ENCODE data around the gene TRPM2. TPM values are rescaled to one million over a fixed set of nuclear protein-coding genes. Genes with fewer than 3 reads are reported as not detected.

TRPM2 gene
- total RNA-seq, 1 experiment from 2014 or later = 28.1 TPM

GRCh38 chr21:44490405-44490804, 137.0 kb downstream of the TRPM2 start:
- DNase-seq (ENCODE audit: low read depth, low spot score) (no peak), ATAC-seq (no peak)
- H4K20me1 ChIP-seq (ENCODE audit: insufficient read depth) = no peaks in the 10 kb centered on the region
- TF ChIP-seq RAD21 (IDR thresholded peaks at IDR 0.05; ENCODE audit: low read depth) (no peak), SIN3A (IDR thresholded peaks at IDR 0.05; ENCODE audit: low read depth) (no peak), REST (IDR thresholded peaks at IDR 0.05; ENCODE audit: low read depth) (no peak)
- POLR2A ChIA-PET = no interaction called here
- peaks cover 3% of the 10 kb centered on the region; the same call in 1 of the 2 replicates for H3K27me3 ChIP-seq (ENCODE audit: insufficient read depth, low read length)
- intact Hi-C loops (cut with micrococcal nuclease) = no loop called here
- H2AFZ ChIP-seq (ENCODE audit: low read depth, low read length, poor library complexity, severe bottlenecking) = no peak overlapping the region
- no peaks in the 10 kb centered on the region for H3K36me3 ChIP-seq (ENCODE audit: control insufficient read depth in 1 of 2, insufficient read depth in 2 of 2, low read length in 2 of 2)
- H3K9ac ChIP-seq (ENCODE audit: low read length) = no peak overlapping the region
- RAD21 ChIA-PET (ENCODE audit: low non-redundant PET in 1 of 2, low total read pairs in 2 of 2, uncharacterized antibody in 2 of 2, unreplicated experiment in 2 of 2) = no interaction called here
- BruUV-seq (replicated peaks) = no TSS peak
- no peak overlapping the region for H3K27ac ChIP-seq (ENCODE audit: low read depth, low read length)
- CTCF ChIA-PET = no interaction called here
- H3K9me3 ChIP-seq (ENCODE audit: control insufficient read depth in 1 of 2, insufficient read depth in 1 of 2, low read depth in 1 of 2, low read length in 2 of 2) = peaks cover 11 to 13% of the 10 kb centered on the region in 2 experiments; a peak in 2 of 4 replicates
- no peaks in the 10 kb centered on the region for H3K79me2 ChIP-seq (ENCODE audit: insufficient read depth, low read length)
- H3K4me2 ChIP-seq (ENCODE audit: low read length) = no peak overlapping the region
- H3K9me2 ChIP-seq (ENCODE audit: insufficient read depth) = no peaks in the 10 kb centered on the region
- H3K4me1 ChIP-seq (ENCODE audit: control insufficient read depth in 1 of 2, insufficient read depth in 2 of 2, low read length in 2 of 2) = no peaks in the 10 kb centered on the region
- H3K4me3 ChIP-seq (replicated peaks in 1 of 2; ENCODE audit: low read depth in 1 of 2, low read length in 2 of 2) = no peak overlapping the region

GRCh38 chr21:44490816-44491215, 137.4 kb downstream of the TRPM2 start:
- DNase-seq (ENCODE audit: low read depth, low spot score) (no peak), ATAC-seq (no peak)
- Histone ChIP-seq H3K9ac (ENCODE audit: low read length) (no peak overlapping the region), H4K20me1 (ENCODE audit: insufficient read depth) (no peaks in the 10 kb centered on the region), H3K9me3 (ENCODE audit: control insufficient read depth in 1 of 2, insufficient read depth in 1 of 2, low read depth in 1 of 2, low read length in 2 of 2) (peaks cover 11 to 13% of the 10 kb centered on the region in 2 experiments; a peak in 2 of 4 replicates), H3K27me3 (ENCODE audit: insufficient read depth, low read length) (peaks cover 7% of the 10 kb centered on the region; the same call in 1 of the 2 replicates), H3K4me3 (replicated peaks in 1 of 2; ENCODE audit: low read depth in 1 of 2, low read length in 2 of 2) (no peak overlapping the region), H3K4me1 (ENCODE audit: control insufficient read depth in 1 of 2, insufficient read depth in 2 of 2, low read length in 2 of 2) (no peaks in the 10 kb centered on the region), H3K79me2 (ENCODE audit: insufficient read depth, low read length) (no peaks in the 10 kb centered on the region), H2AFZ (ENCODE audit: low read depth, low read length, poor library complexity, severe bottlenecking) (no peak overlapping the region), H3K4me2 (ENCODE audit: low read length) (no peak overlapping the region), H3K9me2 (ENCODE audit: insufficient read depth) (no peaks in the 10 kb centered on the region), H3K27ac (ENCODE audit: low read depth, low read length) (no peak overlapping the region), H3K36me3 (ENCODE audit: control insufficient read depth in 1 of 2, insufficient read depth in 2 of 2, low read length in 2 of 2) (no peaks in the 10 kb centered on the region)
- TF ChIP-seq POLR2AphosphoS5 (IDR thresholded peaks at IDR 0.05; ENCODE audit: low read depth, low read length) (no peak), ELF1 (IDR thresholded peaks at IDR 0.05; ENCODE audit: borderline replicate concordance, low read depth) (no peak), EZH2phosphoT487 (IDR thresholded peaks at IDR 0.05; ENCODE audit: borderline replicate concordance) (no peak), SP1 (IDR thresholded peaks at IDR 0.05; ENCODE audit: low read depth) (no peak), YY1 (IDR thresholded peaks at IDR 0.05; ENCODE audit: extremely low read depth, insufficient replicate concordance, low read depth, low read length) (no peak), RAD21 (IDR thresholded peaks at IDR 0.05; ENCODE audit: low read depth) (no peak), FOSL1 (IDR thresholded peaks at IDR 0.05; ENCODE audit: low read depth) (no peak), ZBTB33 (IDR thresholded peaks at IDR 0.05; ENCODE audit: extremely low read depth, insufficient replicate concordance, low read length) (no peak), ZNF274 (IDR thresholded peaks at IDR 0.05; ENCODE audit: low read depth, low read length) (no peak), EZH2 (IDR thresholded peaks at IDR 0.05) (no peak)
- TF ChIP-seq, protein P1, sequence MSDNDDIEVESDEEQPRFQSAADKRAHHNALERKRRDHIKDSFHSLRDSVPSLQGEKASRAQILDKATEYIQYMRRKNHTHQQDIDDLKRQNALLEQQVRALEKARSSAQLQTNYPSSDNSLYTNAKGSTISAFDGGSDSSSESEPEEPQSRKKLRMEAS (IDR thresholded peaks at IDR 0.05) = no peak
- BruUV-seq (replicated peaks) = no TSS peak
- ChIA-PET RAD21 (ENCODE audit: low non-redundant PET in 1 of 2, low total read pairs in 2 of 2, uncharacterized antibody in 2 of 2, unreplicated experiment in 2 of 2) (no interaction called here), CTCF (no interaction called here), POLR2A (no interaction called here)
- intact Hi-C loops (cut with micrococcal nuclease) = no loop called here
